A549 (cell line): Measurements from ENCODE around the gene STX8. TPM values are rescaled to one million over a fixed set of nuclear protein-coding genes. Genes with fewer than 3 reads are reported as not detected.
A peak's percentile ranks its signal among the peaks of the same experiment; 100 is the strongest.

Experiments used
- ATAC-seq, 2 experiments: fragments of 200-7000 bp in 1 of 2; fragments of >200 bp in 1 of 2; cut with Nextera tagmentation in 1 of 2; cut with Tn5 transposase in 1 of 2; 3 replicates each; pipeline versions ENCODE4 v1.8.0 to v1.9.1; 2018 to 2020; ENCODE audit warnings: mild to moderate bottlenecking in 1 of 2, moderate library complexity in 1 of 2
- CTCF ChIA-PET: fragments of 300-600 bp; sonication (Branson Sonifier 250); formaldehyde crosslinking; extraction: SDS; loops from one replicate; lab custom pipeline; 2021; ENCODE audit warnings: antibody characterized with exemption, inconsistent platforms; lab: Yijun Ruan, JAX
- POLR2A ChIA-PET: fragments of 350-600 bp; formaldehyde crosslinking; extraction: SDS; loops from one replicate; lab custom pipeline; 2021; ENCODE audit warnings: antibody characterized with exemption, inconsistent platforms; lab: Yijun Ruan, JAX
- DNase-seq, 2 experiments: peaks; one replicate each; pipeline versions ENCODE4 v3.0.0 to v3.0.0-alpha.2; 2011 to 2016; ENCODE audit warnings: low read depth in 1 of 2, low spot score in 1 of 2
- FAIRE-seq: peaks from 2 replicates; lab custom pipeline; 2011; peaks lifted over from hg19 to GRCh38; lab: Jason Lieb, UNC
- H3K27ac ChIP-seq, 2 experiments: fragments of >200 bp; sonication (Bioruptor Twin); formaldehyde crosslinking; 3 replicates each; pipeline ENCODE4 v1.5.1; 2016 to 2017
- H3K4me1 ChIP-seq: fragments of >200 bp; sonication (Bioruptor Twin); formaldehyde crosslinking; 3 replicates; pipeline ENCODE4 v1.6.1; 2016
- H3K4me2 ChIP-seq: fragments of >200 bp; sonication (Bioruptor Twin); formaldehyde crosslinking; 3 replicates; pipeline ENCODE4 v1.6.1; 2016
- H3K4me3 ChIP-seq: fragments of >200 bp; sonication (Bioruptor Twin); formaldehyde crosslinking; 3 replicates; pipeline ENCODE4 v1.5.1; 2016
- H3K9me3 ChIP-seq: fragments of >200 bp; sonication (Bioruptor Twin); formaldehyde crosslinking; 3 replicates; pipeline ENCODE4 v1.6.1; 2016
- CBX2 ChIP-seq: fragments of 200-600 bp; sonication (generic); IDR thresholded peaks from 2 replicates; pipeline ENCODE4 v1.6.1; 2016; ENCODE audit warnings: low read depth, mild to moderate bottlenecking, borderline replicate concordance
- EHMT2 ChIP-seq: fragments of 200-600 bp; sonication (generic); IDR thresholded peaks from 2 replicates; pipeline ENCODE4 v1.6.1; 2016; ENCODE audit warnings: antibody characterized with exemption, low read depth, mild to moderate bottlenecking, moderate library complexity
- FOSB ChIP-seq: fragments of 250-450 bp; sonication (Bioruptor Pico); IDR thresholded peaks from 2 replicates; pipeline ENCODE4 v1.5.0; 2020; ENCODE audit warnings: mild to moderate bottlenecking, moderate library complexity
- FOXS1 ChIP-seq: fragments of 250-450 bp; sonication (Bioruptor Pico); IDR thresholded peaks from 2 replicates; pipeline ENCODE4 v1.5.0; 2020; ENCODE audit warnings: mild to moderate bottlenecking, moderate library complexity
- GATA3 ChIP-seq: IDR thresholded peaks from 2 replicates; pipeline ENCODE4 v1.6.1; 2012; ENCODE audit warnings: borderline replicate concordance
- HDAC2 ChIP-seq: fragments of 200-600 bp; sonication (generic); IDR thresholded peaks from 2 replicates; pipeline ENCODE4 v1.6.1; 2016
- HEYL ChIP-seq: fragments of 250-450 bp; sonication (Bioruptor Pico); IDR thresholded peaks from 2 replicates; pipeline ENCODE4 v1.8.0; 2021; ENCODE audit warnings: mild to moderate bottlenecking, moderate library complexity
- JUNB ChIP-seq: fragments of >200 bp; sonication (Bioruptor Twin); formaldehyde crosslinking; IDR thresholded peaks from 2 replicates; pipeline ENCODE4 v1.6.1; 2016
- MAFK ChIP-seq: fragments of 450-650 bp; IDR thresholded peaks from 2 replicates; pipeline ENCODE4 v1.6.1; 2014; ENCODE audit not compliant: partially characterized antibody
- MAZ ChIP-seq: fragments of 150-350 bp; IDR thresholded peaks from 2 replicates; pipeline ENCODE4 v1.6.1; 2014; ENCODE audit warnings: antibody characterized with exemption, low read depth, low read length, borderline replicate concordance
- NFE2L2 ChIP-seq: fragments of 150-350 bp; conservative IDR thresholded peaks from 2 replicates; pipeline ENCODE4 v1.6.1; 2014; ENCODE audit warnings: low read length
- NR3C1 ChIP-seq: fragments of >200 bp; sonication (Bioruptor Twin); formaldehyde crosslinking; IDR thresholded peaks from 3 replicates; pipeline ENCODE4 v1.6.1; 2017
- POLR2A ChIP-seq: IDR thresholded peaks from 2 replicates; pipeline ENCODE4 v1.6.1; 2012; ENCODE audit warnings: mild to moderate bottlenecking, low read length
- POLR2AphosphoS2 ChIP-seq: conservative IDR thresholded peaks from 2 replicates; pipeline ENCODE4 v1.6.1; 2012; ENCODE audit warnings: low read length, improper control_type of control experiment, inconsistent platforms
- RAD21 ChIP-seq, 2 experiments: fragments of >200 bp in 1 of 2; sonication (Bioruptor Twin) in 1 of 2; formaldehyde crosslinking in 1 of 2; IDR thresholded peaks in 1 of 2; conservative IDR thresholded peaks in 1 of 2; 2 replicates in 1 of 2; 3 replicates in 1 of 2; pipeline ENCODE4 v1.6.1; 2012 to 2018; ENCODE audit warnings: inconsistent platforms in 1 of 2
- RARB ChIP-seq: fragments of 250-450 bp; sonication (Bioruptor Pico); IDR thresholded peaks from 2 replicates; pipeline ENCODE4 v1.8.0; 2021; ENCODE audit warnings: mild to moderate bottlenecking, moderate library complexity
- RCOR1 ChIP-seq: fragments of 150-350 bp; IDR thresholded peaks from 2 replicates; pipeline ENCODE4 v1.6.1; 2014; ENCODE audit warnings: antibody characterized with exemption, low read length, low read depth
- REST ChIP-seq: fragments of 200-600 bp; sonication (generic); IDR thresholded peaks from 2 replicates; pipeline ENCODE4 v1.6.1; 2016; ENCODE audit warnings: antibody characterized with exemption, mild to moderate bottlenecking, moderate library complexity
- RFX5 ChIP-seq: fragments of 450-650 bp; IDR thresholded peaks from 2 replicates; pipeline ENCODE4 v1.7.1; 2014; ENCODE audit warnings: antibody characterized with exemption, mild to moderate bottlenecking, moderate library complexity
- SREBF2 ChIP-seq: fragments of 450-650 bp; IDR thresholded peaks from 2 replicates; pipeline ENCODE4 v1.6.1; 2014; ENCODE audit warnings: mild to moderate bottlenecking, moderate library complexity
- ZC3H11A ChIP-seq: fragments of 450-650 bp; IDR thresholded peaks from 2 replicates; pipeline ENCODE4 v1.6.1; 2014; ENCODE audit warnings: antibody characterized with exemption, mild to moderate bottlenecking
- ZFP36 ChIP-seq: fragments of 450-650 bp; IDR thresholded peaks from 2 replicates; pipeline ENCODE4 v1.6.1; 2014; ENCODE audit warnings: borderline replicate concordance; ENCODE audit not compliant: partially characterized antibody
- WGBS: methylation state at CpG from one replicate; pipeline ENCODE4 v1.1.6; 2017; ENCODE audit errors: missing lambda C conversion rate; 5-methylcytosine and 5-hydroxymethylcytosine counted together
- polyA plus RNA-seq, 4 experiments: library from polyadenylated mRNA; depleted of rRNA in 3 of 4; stranded (reverse); fragments of >200 nt; fragmentation: RNase III in 1 of 4; extraction: RNeasy Plus Mini Kit Qiagen cat#74134 plus additional on column Dnase treatment in 1 of 4; gene quantifications; 2 replicates in 3 of 4; 3 replicates in 1 of 4; pipeline ENCODE4 v1.2.3, GENCODE V29; 2011 to 2017
- TF ChIP-seq, protein P1 (sequence below): fragments of 450-650 bp; IDR thresholded peaks from 2 replicates; pipeline ENCODE4 v1.6.1; 2014; ENCODE audit warnings: antibody characterized with exemption
- TF ChIP-seq, protein P2 (sequence below): fragments of >200 bp; sonication (Bioruptor Twin); formaldehyde crosslinking; IDR thresholded peaks from 2 replicates; pipeline ENCODE4 v1.6.1; 2016
- TF ChIP-seq, protein P3 (sequence below): fragments of >200 bp; sonication (Bioruptor Twin); formaldehyde crosslinking; IDR thresholded peaks from 3 replicates; pipeline ENCODE4 v1.6.1; 2016
- TF ChIP-seq, protein P4 (sequence below): fragments of 250-450 bp; sonication (Bioruptor Pico); IDR thresholded peaks from 2 replicates; pipeline ENCODE4 v1.5.0; 2020; ENCODE audit warnings: low read depth, mild to moderate bottlenecking, moderate library complexity

The STX8 gene
- polyA plus RNA-seq, 2 of the 4 experiments (the other 2 are of a cell fraction): 93.6 to 168 TPM

- Histone ChIP-seq H3K4me2 (no peak overlapping the region), H3K4me1 (peaks cover 6% of the 10 kb centered on the region; the same call in 1 of the 3 replicates), H3K4me3 (no peak overlapping the region), H3K9me3 (no peaks in the 10 kb centered on the region), H3K27ac (no peak overlapping the region)
- 95% methylated on average over 4 of the region's 4 CpGs for WGBS
- FAIRE-seq: no peak
- DNase-seq: no peak
- ChIA-PET CTCF (interaction anchor here (0.5 to 0.9 kb wide), 5 partner anchors 13 to 35 kb away, joined by 3 to 5 read pairs (median 4); no protein-coding TSS in a partner anchor), POLR2A (no interaction called here)
- no peak for ATAC-seq
- no peak for TF ChIP-seq MAZ
- no peak for TF ChIP-seq HDAC2
- no peak for TF ChIP-seq NR3C1
These were observed 100.4 kb downstream of the STX8 start for GRCh38 chr17:9475101-9475658.

DNA sequence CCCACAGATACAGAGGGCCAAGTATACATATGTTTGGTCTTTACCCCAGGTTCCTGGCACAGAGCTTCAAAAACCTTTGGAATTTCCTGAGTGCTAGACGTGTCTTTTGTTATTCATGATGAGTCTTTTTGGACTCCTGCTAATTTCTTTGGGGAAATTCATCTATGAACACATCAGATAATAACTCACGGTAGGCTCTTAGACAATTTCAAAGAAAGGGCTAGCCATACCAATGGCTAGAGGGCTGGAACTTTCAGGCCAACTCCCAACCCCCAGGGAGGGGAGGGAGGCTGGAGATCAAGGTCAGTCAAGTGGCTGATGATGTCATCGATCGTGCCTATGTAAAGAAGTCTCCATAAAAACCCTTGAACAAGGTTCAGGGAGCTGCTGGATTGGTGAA lies 101.9 kb downstream of the STX8 start:
- CTCF ChIA-PET: no interaction called here
- no peak overlapping the region for H3K27ac ChIP-seq
- peak; percentile 30 to 43; a peak in 2 of 6 replicates for ATAC-seq

GRCh38 chr17:9472541-9472940 lies 103.1 kb downstream of the STX8 start:
- DNase-seq (no peak), ATAC-seq (no peak), FAIRE-seq (no peak)
- no peak overlapping the region for H3K4me2 ChIP-seq
- no peak overlapping the region for H3K27ac ChIP-seq
- 93% methylated on average over 3 of the region's 3 CpGs for WGBS
- no peaks in the 10 kb centered on the region for H3K9me3 ChIP-seq
- peaks cover 6% of the 10 kb centered on the region; the same call in 1 of the 3 replicates for H3K4me1 ChIP-seq
- no peak overlapping the region for H3K4me3 ChIP-seq
- POLR2A ChIA-PET: no interaction called here
- TF ChIP-seq JUNB: no peak
- TF ChIP-seq RFX5: no peak
- TF ChIP-seq, protein P1, sequence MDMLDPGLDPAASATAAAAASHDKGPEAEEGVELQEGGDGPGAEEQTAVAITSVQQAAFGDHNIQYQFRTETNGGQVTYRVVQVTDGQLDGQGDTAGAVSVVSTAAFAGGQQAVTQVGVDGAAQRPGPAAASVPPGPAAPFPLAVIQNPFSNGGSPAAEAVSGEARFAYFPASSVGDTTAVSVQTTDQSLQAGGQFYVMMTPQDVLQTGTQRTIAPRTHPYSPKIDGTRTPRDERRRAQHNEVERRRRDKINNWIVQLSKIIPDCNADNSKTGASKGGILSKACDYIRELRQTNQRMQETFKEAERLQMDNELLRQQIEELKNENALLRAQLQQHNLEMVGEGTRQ: no peak
- no peak for TF ChIP-seq MAFK
- TF ChIP-seq POLR2A: no peak
- TF ChIP-seq NFE2L2: no peak
- no peak for TF ChIP-seq SREBF2
- no peak for TF ChIP-seq FOSB (CRISPR knock-in tag)
- no peak for TF ChIP-seq FOXS1 (CRISPR knock-in tag)
- no peak for TF ChIP-seq CBX2
- TF ChIP-seq POLR2AphosphoS2: no peak
- TF ChIP-seq RARB (CRISPR knock-in tag): no peak
- no peak for TF ChIP-seq RCOR1
- TF ChIP-seq ZFP36: no peak
- TF ChIP-seq, protein P2, sequence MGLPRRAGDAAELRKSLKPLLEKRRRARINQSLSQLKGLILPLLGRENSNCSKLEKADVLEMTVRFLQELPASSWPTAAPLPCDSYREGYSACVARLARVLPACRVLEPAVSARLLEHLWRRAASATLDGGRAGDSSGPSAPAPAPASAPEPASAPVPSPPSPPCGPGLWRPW: no peak
- TF ChIP-seq HEYL: no peak
- no peak for TF ChIP-seq ZC3H11A
- CTCF ChIA-PET: no interaction called here

More for the DNA sequence above, 101.9 kb downstream of the STX8 start:
- Histone ChIP-seq H3K9me3 (no peaks in the 10 kb centered on the region), H3K4me1 (peaks cover 6% of the 10 kb centered on the region; the same call in 1 of the 3 replicates), H3K4me3 (no peak overlapping the region), H3K4me2 (0 out of 3 replicates have a peak overlapping the region, but pooled peaks have one; percentile 22)
- no peak for FAIRE-seq
- TF ChIP-seq EHMT2 (no peak), RAD21 (conservative IDR thresholded peaks at IDR 0.05 in 1 of 2, IDR thresholded peaks at IDR 0.05 in 1 of 2) (no peak), REST (no peak), GATA3 (no peak)
- TF ChIP-seq, protein P3, sequence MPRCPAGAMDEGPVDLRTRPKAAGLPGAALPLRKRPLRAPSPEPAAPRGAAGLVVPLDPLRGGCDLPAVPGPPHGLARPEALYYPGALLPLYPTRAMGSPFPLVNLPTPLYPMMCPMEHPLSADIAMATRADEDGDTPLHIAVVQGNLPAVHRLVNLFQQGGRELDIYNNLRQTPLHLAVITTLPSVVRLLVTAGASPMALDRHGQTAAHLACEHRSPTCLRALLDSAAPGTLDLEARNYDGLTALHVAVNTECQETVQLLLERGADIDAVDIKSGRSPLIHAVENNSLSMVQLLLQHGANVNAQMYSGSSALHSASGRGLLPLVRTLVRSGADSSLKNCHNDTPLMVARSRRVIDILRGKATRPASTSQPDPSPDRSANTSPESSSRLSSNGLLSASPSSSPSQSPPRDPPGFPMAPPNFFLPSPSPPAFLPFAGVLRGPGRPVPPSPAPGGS: no peak
- TF ChIP-seq, protein P4, sequence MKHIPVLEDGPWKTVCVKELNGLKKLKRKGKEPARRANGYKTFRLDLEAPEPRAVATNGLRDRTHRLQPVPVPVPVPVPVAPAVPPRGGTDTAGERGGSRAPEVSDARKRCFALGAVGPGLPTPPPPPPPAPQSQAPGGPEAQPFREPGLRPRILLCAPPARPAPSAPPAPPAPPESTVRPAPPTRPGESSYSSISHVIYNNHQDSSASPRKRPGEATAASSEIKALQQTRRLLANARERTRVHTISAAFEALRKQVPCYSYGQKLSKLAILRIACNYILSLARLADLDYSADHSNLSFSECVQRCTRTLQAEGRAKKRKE (CRISPR knock-in tag): no peak
- POLR2A ChIA-PET: no interaction called here
- WGBS: 38% methylated on average over 4 of the region's 4 CpGs
- peak in 1 of 2 experiments; percentile 27 for DNase-seq
